HL-60 (cell line): ENCODE measurements around the gene NRP2.

ENCODE experiments used
- POLR2AphosphoS5 ChIP-seq: IDR thresholded peaks from 2 replicates; pipeline ENCODE4 v1.6.1; 2012; ENCODE audit warnings: low read depth
- TF ChIP-seq, protein P1 (sequence below): IDR thresholded peaks from one replicate; pipeline ENCODE4 v1.5.1; 2011; ENCODE audit warnings: low read length, control low read depth, inconsistent platforms; ENCODE audit not compliant: insufficient read depth

DNA sequence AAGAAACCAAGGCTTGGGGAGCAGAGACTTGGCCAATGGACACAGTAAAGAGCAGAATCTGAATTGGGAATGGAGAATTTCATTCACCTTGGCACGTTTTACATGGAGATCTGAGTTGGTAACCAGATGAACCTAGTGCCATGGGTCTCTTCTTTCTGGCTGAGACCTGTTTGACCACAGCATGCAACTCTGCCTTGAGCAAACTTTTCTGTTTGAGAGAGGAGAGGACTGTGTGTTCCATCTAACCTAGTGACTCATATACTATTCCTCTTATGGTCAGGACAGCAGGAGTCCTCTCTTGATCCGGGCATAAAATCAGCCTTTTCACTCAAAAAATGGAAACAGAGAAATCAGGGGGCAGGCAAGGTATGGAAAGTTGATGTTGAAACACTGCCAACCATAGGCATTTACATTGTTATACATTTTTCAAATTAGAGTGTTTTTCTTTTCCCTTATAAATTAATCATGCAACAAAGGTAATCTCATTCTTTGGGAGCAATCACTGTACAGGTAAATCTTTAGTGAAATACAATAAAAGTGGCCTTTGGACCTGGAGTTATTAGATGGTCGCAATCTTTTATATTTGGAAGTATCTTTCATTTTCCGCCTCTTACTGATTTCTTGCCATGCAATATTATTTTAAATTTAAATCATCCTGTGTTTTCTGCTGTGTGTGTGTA, 86.7 kb downstream of the NRP2 start:
- TF ChIP-seq, protein P1, sequence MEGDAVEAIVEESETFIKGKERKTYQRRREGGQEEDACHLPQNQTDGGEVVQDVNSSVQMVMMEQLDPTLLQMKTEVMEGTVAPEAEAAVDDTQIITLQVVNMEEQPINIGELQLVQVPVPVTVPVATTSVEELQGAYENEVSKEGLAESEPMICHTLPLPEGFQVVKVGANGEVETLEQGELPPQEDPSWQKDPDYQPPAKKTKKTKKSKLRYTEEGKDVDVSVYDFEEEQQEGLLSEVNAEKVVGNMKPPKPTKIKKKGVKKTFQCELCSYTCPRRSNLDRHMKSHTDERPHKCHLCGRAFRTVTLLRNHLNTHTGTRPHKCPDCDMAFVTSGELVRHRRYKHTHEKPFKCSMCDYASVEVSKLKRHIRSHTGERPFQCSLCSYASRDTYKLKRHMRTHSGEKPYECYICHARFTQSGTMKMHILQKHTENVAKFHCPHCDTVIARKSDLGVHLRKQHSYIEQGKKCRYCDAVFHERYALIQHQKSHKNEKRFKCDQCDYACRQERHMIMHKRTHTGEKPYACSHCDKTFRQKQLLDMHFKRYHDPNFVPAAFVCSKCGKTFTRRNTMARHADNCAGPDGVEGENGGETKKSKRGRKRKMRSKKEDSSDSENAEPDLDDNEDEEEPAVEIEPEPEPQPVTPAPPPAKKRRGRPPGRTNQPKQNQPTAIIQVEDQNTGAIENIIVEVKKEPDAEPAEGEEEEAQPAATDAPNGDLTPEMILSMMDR: no peak
- no peak for TF ChIP-seq POLR2AphosphoS5
